Activated CD4-positive, alpha-beta memory T cell treated with anti-CD3 and anti-CD28 coated beads, Interleukin-2, amount 10 ng/mL, durations not matched to agents 7 days and 5 days (primary cell): Measurements from ENCODE around the gene RHOB. TPM values are rescaled to one million over a fixed set of nuclear protein-coding genes. Genes with fewer than 3 reads are reported as not detected.
"Not testable (repeated sequence)": the region's sequence is repeated elsewhere in the genome, so short reads cannot be mapped to it uniquely, and the experiment has no call there.

Source experiments
- CTCF ChIA-PET: fragments of 350-600 bp; sonication (Branson Sonifier 250); formaldehyde crosslinking; loops from one replicate; lab custom pipeline; 2021; ENCODE audit warnings: antibody characterized with exemption, inconsistent platforms; lab: Charles Lee
- POLR2A ChIA-PET: fragments of 350-600 bp; sonication (Branson Sonifier 250); formaldehyde crosslinking; loops from one replicate; lab custom pipeline; 2021; ENCODE audit warnings: antibody characterized with exemption; lab: Charles Lee
- DNase-seq: peaks from one replicate; pipeline ENCODE4 v3.0.0-alpha.2; 2020
- H3K27ac Mint-ChIP-seq: one replicate; pipeline ENCODE4 v1.8.0; 2021; ENCODE audit warnings: mild to moderate bottlenecking, mixed read lengths
- H3K27me3 Mint-ChIP-seq: one replicate; pipeline ENCODE4 v1.8.0; 2021; ENCODE audit warnings: mixed read lengths
- H3K36me3 Mint-ChIP-seq: one replicate; pipeline ENCODE4 v1.8.0; 2021; ENCODE audit warnings: low read depth, mixed read lengths
- H3K4me1 Mint-ChIP-seq: one replicate; pipeline ENCODE4 v1.8.0; 2021; ENCODE audit warnings: mixed read lengths
- H3K4me3 Mint-ChIP-seq: one replicate; pipeline ENCODE4 v1.8.0; 2021; ENCODE audit warnings: mild to moderate bottlenecking, mixed read lengths
- H3K9me3 Mint-ChIP-seq: one replicate; pipeline ENCODE4 v1.8.0; 2021; ENCODE audit warnings: mixed read lengths
- total RNA-seq, 2 experiments: library from RNA; stranded (reverse); gene quantifications; one replicate each; pipeline ENCODE4 v1.2.3, GENCODE V29; 2021

Gene RHOB
- total RNA-seq, 2 experiments from 2014 or later: 14.0 to 14.4 TPM

DNA sequence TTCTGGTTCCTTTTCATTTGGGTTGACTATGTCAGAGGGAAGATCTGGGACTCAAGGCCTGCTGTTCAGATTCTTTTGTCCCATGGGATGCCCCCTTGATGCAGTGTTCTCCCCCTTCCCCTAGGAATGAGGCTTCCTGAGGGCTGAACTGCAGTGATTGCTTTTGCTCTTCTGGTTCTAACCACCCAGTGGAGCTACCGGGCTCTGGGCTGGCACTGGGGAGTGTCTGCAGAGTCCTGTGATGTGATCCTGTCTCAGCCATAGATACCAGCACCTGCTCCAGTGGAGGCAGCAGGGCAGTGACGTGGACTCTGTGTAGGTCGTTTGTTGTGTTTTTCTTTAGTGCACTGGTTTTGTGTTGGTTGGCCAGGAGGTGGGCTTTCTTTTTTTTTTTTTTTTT, 32.1 kb upstream of the RHOB start:
- H3K9me3 Mint-ChIP-seq: peaks cover 5% of the 10 kb centered on the region
- H3K4me1 Mint-ChIP-seq: peaks cover 2% of the 10 kb centered on the region
- peaks cover 47% of the 10 kb centered on the region for H3K27me3 Mint-ChIP-seq
- CTCF ChIA-PET: interaction anchor here (1.2 to 8.4 kb wide), 5 partner anchors 8 to 235 kb away, joined by 7 to 106 read pairs (median 43); partner anchors contain the start of gene HS1BP3
- H3K36me3 Mint-ChIP-seq: peaks cover 3% of the 10 kb centered on the region
- POLR2A ChIA-PET: no interaction called here
- no peak for DNase-seq
- no peak overlapping the region for H3K27ac Mint-ChIP-seq
- no peak overlapping the region for H3K4me3 Mint-ChIP-seq

DNA sequence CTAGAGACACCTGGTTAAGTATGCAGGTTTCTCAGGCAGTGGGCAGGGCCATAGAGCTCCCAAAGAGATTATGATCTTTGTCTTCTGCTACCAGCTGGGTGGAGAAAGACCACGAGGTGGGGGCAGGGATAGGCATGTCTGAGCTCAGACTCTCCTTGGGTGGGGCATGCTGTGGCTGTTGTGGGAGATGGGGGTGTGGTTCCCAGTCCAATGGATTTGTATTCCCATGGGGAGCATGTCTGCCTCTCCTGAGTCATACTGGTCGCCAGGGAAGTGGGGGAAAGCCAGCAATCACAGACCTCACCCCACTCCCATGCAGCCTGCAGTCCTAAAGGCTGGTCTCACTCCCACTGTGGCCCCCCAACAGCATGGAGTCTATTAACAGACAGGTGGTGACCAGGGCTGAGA, 31.4 kb upstream of the RHOB start:
- Mint-ChIP-seq H3K27me3 (peaks cover 46% of the 10 kb centered on the region), H3K36me3 (no peaks in the 10 kb centered on the region), H3K27ac (no peak overlapping the region), H3K4me1 (peaks cover 2% of the 10 kb centered on the region), H3K4me3 (no peak overlapping the region), H3K9me3 (no peaks in the 10 kb centered on the region)
- POLR2A ChIA-PET: no interaction called here
- CTCF ChIA-PET: interaction anchor here (1.8 to 8.4 kb wide), 2 partner anchors 9 to 227 kb away, joined by 5 to 79 read pairs; no protein-coding TSS in a partner anchor
- no peak for DNase-seq

DNA sequence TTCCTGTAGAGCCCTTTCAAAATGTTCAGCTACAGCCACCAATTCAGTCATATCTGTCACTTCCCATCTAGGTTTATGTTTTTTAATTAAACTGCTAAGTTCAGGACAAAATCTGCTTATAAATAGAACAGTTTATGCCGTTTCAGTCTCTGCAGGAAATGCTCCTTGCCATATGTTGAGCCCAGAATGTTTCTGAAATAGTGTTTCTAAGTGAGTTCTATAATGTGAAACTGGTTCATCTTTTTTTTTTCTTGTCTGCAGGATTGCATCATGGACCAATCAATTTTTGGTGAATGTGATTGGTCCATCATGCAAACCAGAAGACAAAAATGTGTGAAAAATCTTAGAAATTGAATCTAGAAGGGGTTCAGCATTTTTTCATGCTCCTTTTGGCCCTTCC, 30.2 kb upstream of the RHOB start:
- no peak overlapping the region for H3K27ac Mint-ChIP-seq
- no peaks in the 10 kb centered on the region for H3K4me1 Mint-ChIP-seq
- peaks cover 42% of the 10 kb centered on the region for H3K27me3 Mint-ChIP-seq
- DNase-seq: no peak
- POLR2A ChIA-PET: no interaction called here
- no peaks in the 10 kb centered on the region for H3K36me3 Mint-ChIP-seq
- no peak overlapping the region for H3K4me3 Mint-ChIP-seq
- CTCF ChIA-PET: interaction anchor here (1.8 to 8.4 kb wide), 2 partner anchors 8 to 226 kb away, joined by 5 to 79 read pairs; no protein-coding TSS in a partner anchor
- no peaks in the 10 kb centered on the region for H3K9me3 Mint-ChIP-seq

DNA sequence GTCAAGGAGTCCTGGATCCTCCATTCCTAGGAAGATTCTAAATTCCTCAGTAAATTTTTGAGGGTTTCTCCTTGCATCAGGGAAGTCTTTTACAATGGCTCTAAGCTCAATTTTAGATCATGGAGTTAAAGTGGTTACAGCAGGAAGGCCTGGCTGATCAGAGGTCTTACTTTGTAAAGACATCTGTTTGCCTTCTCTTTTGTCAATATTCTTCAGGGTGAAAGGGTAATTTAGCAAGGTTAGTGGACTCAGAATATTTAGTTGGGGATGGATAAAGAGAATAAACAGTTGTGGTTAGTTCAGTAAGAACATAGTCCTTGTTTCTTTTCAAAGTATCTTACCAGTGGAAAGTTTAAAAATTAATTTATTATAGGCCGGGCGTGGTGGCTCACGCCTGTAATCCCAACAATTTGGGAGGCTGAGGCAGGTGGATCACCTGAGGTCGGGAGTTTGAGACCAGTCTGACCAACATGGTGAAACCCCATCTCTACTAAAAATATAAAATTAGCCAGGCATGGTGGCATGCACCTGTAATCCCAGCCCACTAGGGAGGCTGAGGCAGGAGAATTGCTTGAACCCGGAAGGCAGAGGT, 29.5 kb upstream of the RHOB start:
- peaks cover 39% of the 10 kb centered on the region for H3K27me3 Mint-ChIP-seq
- H3K9me3 Mint-ChIP-seq, H3K36me3 Mint-ChIP-seq, H3K27ac Mint-ChIP-seq, POLR2A ChIA-PET, DNase-seq, H3K4me3 Mint-ChIP-seq, H3K4me1 Mint-ChIP-seq: not testable (repeated sequence)
- CTCF ChIA-PET: interaction anchor here (8.4 kb wide), 1 partner anchor 225 kb away, joined by 79 read pairs; no protein-coding TSS in a partner anchor

DNA sequence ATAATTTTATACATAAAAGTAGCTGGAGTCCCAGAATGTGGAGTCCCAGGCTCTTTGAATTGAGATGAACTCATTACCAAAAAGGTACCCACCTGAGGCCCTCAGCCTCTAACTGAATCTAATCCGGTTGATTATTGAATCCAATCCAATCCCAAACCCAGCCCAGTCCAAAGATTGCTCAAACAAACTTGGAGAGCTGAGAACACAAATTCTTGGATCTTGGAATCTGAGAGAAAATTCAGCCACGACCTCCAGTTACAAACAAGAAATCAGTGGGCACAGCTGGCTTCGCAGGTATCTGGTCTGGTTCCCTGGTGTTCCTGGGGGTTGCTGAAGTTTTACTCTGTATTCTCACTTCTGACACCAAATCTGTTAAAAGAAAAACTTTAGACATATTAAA, 28.4 kb upstream of the RHOB start:
- Mint-ChIP-seq H3K4me3 (no peak overlapping the region), H3K27me3 (peaks cover 29% of the 10 kb centered on the region), H3K4me1 (peaks cover 6% of the 10 kb centered on the region), H3K36me3 (no peaks in the 10 kb centered on the region), H3K9me3 (no peaks in the 10 kb centered on the region), H3K27ac (no peak overlapping the region)
- no peak for DNase-seq
- POLR2A ChIA-PET: interaction anchor here (0.9 kb wide), 1 partner anchor 12 kb away, joined by 3 read pairs; no protein-coding TSS in a partner anchor
- CTCF ChIA-PET: interaction anchor here (0.9 to 1.1 kb wide), 2 partner anchors 8 to 13 kb away, joined by 3 read pairs; no protein-coding TSS in a partner anchor

DNA sequence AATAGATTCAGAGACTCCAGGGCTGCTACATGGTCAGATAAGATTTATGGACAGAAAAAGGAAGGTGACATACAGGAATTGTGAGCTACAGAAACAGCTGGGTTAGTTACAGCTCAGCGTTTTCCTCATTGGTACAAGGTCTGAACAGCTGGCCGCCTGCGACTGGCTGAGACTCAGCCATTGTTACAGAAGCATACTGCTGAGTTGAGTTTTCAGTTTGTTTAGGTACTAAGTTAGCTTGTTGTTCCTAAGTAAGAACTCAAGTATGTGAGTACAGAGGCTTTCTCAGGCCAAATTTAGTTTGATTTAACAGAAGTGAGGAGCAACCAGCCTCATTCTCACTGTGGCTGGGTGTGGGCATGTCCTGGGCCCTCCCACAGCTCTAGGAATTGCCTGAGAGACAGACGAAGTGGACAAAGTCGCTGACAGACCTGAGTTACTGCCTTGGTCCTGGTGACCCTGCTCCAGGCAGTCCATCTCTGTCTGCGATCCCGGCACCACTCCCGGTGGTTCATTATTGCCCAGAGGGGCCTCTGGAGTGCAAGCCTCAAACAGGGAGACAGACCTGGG, 27.8 kb upstream of the RHOB start:
- ChIA-PET POLR2A (interaction anchor here (0.9 to 1.0 kb wide), 2 partner anchors 8 to 12 kb away, joined by 3 read pairs; no protein-coding TSS in a partner anchor), CTCF (interaction anchor here (0.9 to 7.3 kb wide), 3 partner anchors 7 to 14 kb away, joined by 3 to 106 read pairs (median 3); no protein-coding TSS in a partner anchor)
- Mint-ChIP-seq H3K27me3 (peaks cover 27% of the 10 kb centered on the region), H3K27ac (no peak overlapping the region), H3K9me3 (no peaks in the 10 kb centered on the region), H3K4me3 (no peak overlapping the region), H3K36me3 (no peaks in the 10 kb centered on the region), H3K4me1 (peaks cover 11% of the 10 kb centered on the region)
- no peak for DNase-seq

DNA sequence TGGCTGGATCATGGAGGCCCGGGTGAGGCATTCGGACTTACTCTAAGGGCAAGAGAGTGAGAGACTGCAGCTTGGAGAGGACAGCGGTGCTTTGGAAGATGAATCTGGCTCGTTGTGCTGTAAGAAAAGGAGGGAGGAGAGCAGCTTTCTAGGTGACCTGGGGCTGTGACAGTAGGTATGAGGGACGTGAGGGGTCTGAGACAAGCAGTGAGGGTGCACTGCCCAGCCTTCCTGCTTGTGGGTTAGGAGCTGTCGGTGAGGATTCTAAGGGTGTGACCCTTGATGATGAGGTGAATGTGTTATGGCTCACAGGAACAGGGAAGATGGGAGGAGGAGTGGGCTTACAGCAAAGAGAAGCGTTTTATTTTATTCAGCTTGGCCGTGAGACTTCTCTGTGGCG, 27.1 kb upstream of the RHOB start:
- Mint-ChIP-seq H3K27me3 (peaks cover 23% of the 10 kb centered on the region), H3K4me3 (no peak overlapping the region), H3K9me3 (no peaks in the 10 kb centered on the region), H3K27ac (no peak overlapping the region), H3K36me3 (no peaks in the 10 kb centered on the region), H3K4me1 (peaks cover 18% of the 10 kb centered on the region)
- ChIA-PET POLR2A (interaction anchor here (1.0 kb wide), 1 partner anchor 8 kb away, joined by 3 read pairs; no protein-coding TSS in a partner anchor), CTCF (interaction anchor here (7.3 kb wide), 1 partner anchor 8 kb away, joined by 106 read pairs; no protein-coding TSS in a partner anchor)
- DNase-seq: no peak

DNA sequence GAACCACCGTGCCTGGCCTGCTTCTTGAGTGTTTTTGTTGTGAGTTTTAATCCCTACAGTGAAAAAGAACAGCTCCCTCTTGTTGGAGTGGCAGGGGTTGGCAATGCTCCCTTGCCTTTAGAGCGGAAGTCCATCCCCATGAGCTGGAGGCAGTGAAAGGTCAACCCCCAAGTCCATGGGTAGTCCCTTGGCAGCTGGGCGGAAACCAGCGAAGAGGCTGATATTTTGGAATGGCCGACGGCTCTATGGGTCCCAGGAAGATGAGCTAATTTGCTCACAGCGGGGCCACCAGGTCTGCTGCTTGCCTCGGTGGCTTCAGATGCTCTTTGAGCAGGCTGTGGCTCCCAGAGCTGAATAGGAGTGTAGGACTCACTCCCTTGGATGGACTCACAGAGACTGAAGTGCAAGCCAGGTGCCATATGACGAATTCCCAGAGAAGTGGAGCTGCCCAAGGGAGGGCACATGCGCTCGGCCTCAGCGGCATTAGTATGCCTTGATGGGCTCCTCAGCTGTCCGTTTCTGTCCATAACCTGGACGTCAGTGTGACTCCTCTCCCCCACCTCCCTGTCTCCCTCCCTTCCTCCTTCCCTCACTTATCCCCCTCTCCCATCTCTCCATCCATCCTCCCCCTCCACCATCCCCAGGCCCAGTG, 25.4 kb upstream of the RHOB start:
- Mint-ChIP-seq H3K4me3 (no peak overlapping the region), H3K9me3 (no peaks in the 10 kb centered on the region), H3K36me3 (no peaks in the 10 kb centered on the region), H3K4me1 (peaks cover 33% of the 10 kb centered on the region), H3K27me3 (peaks cover 15% of the 10 kb centered on the region), H3K27ac (no peak overlapping the region)
- CTCF ChIA-PET: interaction anchor here (0.9 to 7.3 kb wide), 2 partner anchors 10 to 95 kb away, joined by 3 to 106 read pairs; no protein-coding TSS in a partner anchor
- POLR2A ChIA-PET: interaction anchor here (0.5 to 2.1 kb wide), 3 partner anchors 10 to 25 kb away, joined by 3 to 5 read pairs (median 4); partner anchors contain the start of gene RHOB
- no peak for DNase-seq

DNA sequence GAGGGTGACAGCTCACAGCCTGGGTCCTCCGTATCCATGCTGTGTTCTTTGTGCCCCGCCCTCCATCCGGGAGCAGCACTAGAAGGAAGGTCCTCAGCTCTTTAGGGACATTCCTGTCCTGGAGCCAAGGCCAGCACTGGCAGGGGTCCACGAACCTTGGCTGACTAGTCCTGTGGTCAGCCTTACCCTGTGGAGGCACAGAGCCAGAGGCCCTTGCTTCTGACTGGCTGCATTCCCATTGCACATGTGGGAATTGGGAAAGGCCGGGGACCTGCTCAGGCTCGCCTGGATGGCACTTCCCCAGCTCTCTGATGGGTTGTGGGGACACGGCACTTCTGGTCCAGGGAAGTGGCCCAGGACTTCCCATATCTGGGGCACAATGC, 24.9 kb upstream of the RHOB start:
- POLR2A ChIA-PET: interaction anchor here (0.5 to 2.1 kb wide), 6 partner anchors 10 to 71 kb away, joined by 3 to 5 read pairs (median 4); partner anchors contain the start of gene RHOB
- Mint-ChIP-seq H3K9me3 (peaks cover 2% of the 10 kb centered on the region), H3K4me3 (no peak overlapping the region), H3K27me3 (peaks cover 10% of the 10 kb centered on the region), H3K4me1 (peaks cover 33% of the 10 kb centered on the region), H3K27ac (no peak overlapping the region), H3K36me3 (no peaks in the 10 kb centered on the region)
- CTCF ChIA-PET: interaction anchor here (0.9 to 7.3 kb wide), 5 partner anchors 10 to 95 kb away, joined by 3 to 106 read pairs (median 15); no protein-coding TSS in a partner anchor
- no peak for DNase-seq

DNA sequence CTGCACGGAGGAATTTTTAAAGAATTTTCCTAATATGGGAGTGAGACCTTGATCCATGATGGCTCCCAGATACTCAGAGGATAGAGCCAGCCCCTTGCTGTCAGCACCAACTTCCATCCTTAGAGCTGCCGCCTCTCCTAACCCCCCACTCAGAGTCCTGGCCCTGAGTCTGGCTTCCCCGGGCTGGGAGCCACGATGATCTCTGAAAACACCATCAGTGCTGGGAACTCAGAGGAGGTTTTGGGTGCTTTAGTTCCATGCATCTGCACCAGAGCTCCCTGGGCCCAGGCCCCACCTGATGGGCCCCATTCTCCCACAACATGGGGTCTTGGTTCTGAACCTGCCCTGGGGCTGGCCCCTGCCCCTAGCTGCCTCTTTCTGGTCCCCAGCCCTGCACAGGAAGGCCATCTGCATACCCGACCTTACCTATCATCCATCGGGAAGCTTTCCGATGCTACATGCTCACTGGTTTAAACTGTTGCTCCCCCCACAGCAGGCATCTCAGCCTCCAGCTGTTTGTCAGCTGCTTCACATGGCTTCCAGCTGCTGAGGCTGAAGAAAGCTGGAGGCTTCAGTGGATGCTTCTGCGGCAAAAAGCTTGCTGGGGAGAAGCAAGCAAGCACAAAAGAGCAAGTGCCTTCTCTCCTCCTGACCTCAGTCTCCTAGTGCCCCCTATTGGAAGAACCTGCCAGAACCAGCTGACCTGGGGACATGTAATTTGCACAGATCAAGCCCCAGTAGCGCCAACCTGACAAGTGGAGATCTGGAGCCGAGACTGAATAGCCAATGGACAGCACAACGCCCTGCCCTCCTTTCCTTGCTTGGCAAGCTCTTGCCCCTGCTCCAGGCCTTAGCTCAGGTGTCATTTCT, 24.2 kb upstream of the RHOB start:
- peak; percentile 45 for DNase-seq
- H3K36me3 Mint-ChIP-seq: no peaks in the 10 kb centered on the region
- H3K4me1 Mint-ChIP-seq: peaks cover 33% of the 10 kb centered on the region
- POLR2A ChIA-PET: interaction anchor here (1.0 to 2.1 kb wide), 5 partner anchors 10 to 71 kb away, joined by 3 to 5 read pairs (median 4); partner anchors contain the start of gene RHOB
- H3K9me3 Mint-ChIP-seq: peaks cover 3% of the 10 kb centered on the region
- no peak overlapping the region for H3K27ac Mint-ChIP-seq
- peaks cover 7% of the 10 kb centered on the region for H3K27me3 Mint-ChIP-seq
- CTCF ChIA-PET: interaction anchor here (0.6 to 7.3 kb wide), 14 partner anchors 10 to 228 kb away, joined by 3 to 106 read pairs (median 4); partner anchors contain the start of genes HS1BP3 and RHOB
- H3K4me3 Mint-ChIP-seq: no peak overlapping the region

DNA sequence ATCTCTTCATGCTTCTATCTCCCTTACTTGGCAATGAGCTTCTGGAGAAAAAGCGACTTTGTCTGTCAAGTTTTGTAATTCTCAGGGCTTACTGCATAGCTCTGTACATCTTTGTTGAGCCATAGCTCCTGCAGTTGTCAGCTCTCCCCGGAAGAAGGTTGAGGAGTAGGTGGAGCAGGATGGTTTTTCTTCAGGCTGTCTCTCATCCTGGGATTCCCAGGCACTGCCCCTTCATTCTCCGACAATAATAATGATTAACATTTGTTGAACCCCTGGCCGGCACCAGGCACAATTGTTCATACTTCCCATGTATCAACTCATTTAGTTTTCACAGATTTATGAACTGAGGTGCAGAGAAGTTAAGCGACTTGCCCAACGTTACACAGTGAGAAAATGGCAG, 23.5 kb upstream of the RHOB start:
- peaks cover 3% of the 10 kb centered on the region for H3K9me3 Mint-ChIP-seq
- H3K27ac Mint-ChIP-seq: no peak overlapping the region
- ChIA-PET POLR2A (interaction anchor here (1.4 to 2.1 kb wide), 5 partner anchors 9 to 228 kb away, joined by 3 to 6 read pairs (median 4); partner anchors contain the start of genes HS1BP3 and RHOB), CTCF (interaction anchor here (0.6 to 7.3 kb wide), 14 partner anchors 9 to 228 kb away, joined by 3 to 106 read pairs (median 4); partner anchors contain the start of genes HS1BP3 and RHOB)
- H3K36me3 Mint-ChIP-seq: no peaks in the 10 kb centered on the region
- H3K4me1 Mint-ChIP-seq: peaks cover 35% of the 10 kb centered on the region
- DNase-seq: no peak
- H3K27me3 Mint-ChIP-seq: peaks cover 4% of the 10 kb centered on the region
- H3K4me3 Mint-ChIP-seq: no peak overlapping the region
